ENCODE data around the gene BPI. TPM values are rescaled to one million over a fixed set of nuclear protein-coding genes. Genes with fewer than 3 reads are reported as not detected.

Gene BPI
- total RNA-seq, 6 experiments from 2014 or later: 0.26 to 1.3 (median 0.60) TPM; not detected in 2

GRCh38 chr20:38349856-38350255, 45.9 kb downstream of the BPI start:
- ATAC-seq: no peak
- Histone ChIP-seq H3K27ac (peak overlapping the region in 1 of 3 donors; percentile 96), H3K4me1 (peaks cover 0 to 73% (median 21%) of the 10 kb centered on the region in 4 donors), H3K4me3 (peak overlapping the region in 1 of 3 donors; percentile 5), H3K9me3 (no peaks in the 10 kb centered on the region), H3K36me3 (peaks cover 0 to 26% (median 6%) of the 10 kb centered on the region in 4 donors), H3K27me3 (no peaks in the 10 kb centered on the region)
- DNase-seq: no peak
- TF ChIP-seq, protein P1, sequence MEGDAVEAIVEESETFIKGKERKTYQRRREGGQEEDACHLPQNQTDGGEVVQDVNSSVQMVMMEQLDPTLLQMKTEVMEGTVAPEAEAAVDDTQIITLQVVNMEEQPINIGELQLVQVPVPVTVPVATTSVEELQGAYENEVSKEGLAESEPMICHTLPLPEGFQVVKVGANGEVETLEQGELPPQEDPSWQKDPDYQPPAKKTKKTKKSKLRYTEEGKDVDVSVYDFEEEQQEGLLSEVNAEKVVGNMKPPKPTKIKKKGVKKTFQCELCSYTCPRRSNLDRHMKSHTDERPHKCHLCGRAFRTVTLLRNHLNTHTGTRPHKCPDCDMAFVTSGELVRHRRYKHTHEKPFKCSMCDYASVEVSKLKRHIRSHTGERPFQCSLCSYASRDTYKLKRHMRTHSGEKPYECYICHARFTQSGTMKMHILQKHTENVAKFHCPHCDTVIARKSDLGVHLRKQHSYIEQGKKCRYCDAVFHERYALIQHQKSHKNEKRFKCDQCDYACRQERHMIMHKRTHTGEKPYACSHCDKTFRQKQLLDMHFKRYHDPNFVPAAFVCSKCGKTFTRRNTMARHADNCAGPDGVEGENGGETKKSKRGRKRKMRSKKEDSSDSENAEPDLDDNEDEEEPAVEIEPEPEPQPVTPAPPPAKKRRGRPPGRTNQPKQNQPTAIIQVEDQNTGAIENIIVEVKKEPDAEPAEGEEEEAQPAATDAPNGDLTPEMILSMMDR (IDR thresholded peaks at IDR 0.05): no peak
- no peak for TF ChIP-seq POLR2A (IDR thresholded peaks at IDR 0.05)
- intact Hi-C loops (cut with DNase I): no loop called here
- WGBS (ENCODE audit: insufficient coverage, low coverage, low lambda C conversion rate, missing lambda C conversion rate): 62% methylated on average over 5 of the region's 5 CpGs

DNA sequence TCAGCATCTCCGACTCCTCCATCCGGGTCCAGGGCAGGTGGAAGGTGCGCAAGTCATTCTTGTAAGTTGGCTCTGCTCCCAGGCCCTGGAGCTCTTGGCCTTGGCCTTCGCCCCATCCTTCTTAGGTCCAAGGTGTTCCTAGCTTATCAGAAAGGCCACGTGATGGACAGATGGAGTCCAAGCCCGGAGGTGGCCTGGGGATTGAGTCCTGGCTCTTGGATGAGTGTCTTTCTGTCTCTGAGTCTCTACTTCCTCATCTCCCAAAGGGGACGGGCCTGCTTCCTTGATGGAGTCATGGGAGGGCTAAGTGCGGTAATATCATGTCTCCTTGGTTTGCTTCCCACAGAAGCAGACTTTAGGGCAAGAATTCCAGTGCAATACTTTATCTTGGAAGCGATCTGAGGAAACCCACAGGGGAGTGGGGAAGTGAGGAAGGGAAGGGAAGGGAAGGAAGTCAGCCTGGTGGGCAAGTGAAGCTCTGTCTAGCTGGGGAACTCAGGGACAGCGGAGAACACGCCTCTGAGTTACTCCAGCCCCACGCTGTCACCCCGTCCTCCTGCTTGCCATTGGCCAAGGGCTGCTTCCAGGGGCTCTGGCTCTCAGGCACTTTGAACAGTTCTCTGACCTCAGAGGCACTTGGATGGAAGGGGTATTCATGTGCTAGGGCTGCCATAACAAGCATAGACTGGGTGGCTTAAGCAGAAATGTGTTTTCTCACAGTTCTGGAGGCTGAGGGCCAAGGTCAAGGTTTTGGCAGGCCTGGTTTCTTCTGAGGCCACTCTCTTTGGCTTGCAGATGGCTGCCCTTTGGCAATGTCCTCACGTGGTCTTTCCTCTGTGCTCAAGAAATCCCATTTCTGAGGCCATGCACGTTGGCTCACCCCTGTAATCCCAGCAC, 47.2 kb downstream of the BPI start:
- Histone ChIP-seq H3K27me3 (no peaks in the 10 kb centered on the region), H3K4me1 (peaks cover 0 to 71% (median 20%) of the 10 kb centered on the region in 4 donors), H3K9me3 (no peaks in the 10 kb centered on the region), H3K4me3 (no peak overlapping the region), H3K36me3 (peaks cover 0 to 26% (median 6%) of the 10 kb centered on the region in 4 donors), H3K27ac (peak overlapping the region in 1 of 3 donors; percentile 37)
- intact Hi-C loops (cut with DNase I): no loop called here
- TF ChIP-seq POLR2A (IDR thresholded peaks at IDR 0.05): no peak
- TF ChIP-seq, protein P1 (IDR thresholded peaks at IDR 0.05): no peak
- WGBS (ENCODE audit: insufficient coverage, low coverage, low lambda C conversion rate, missing lambda C conversion rate): 46% methylated on average over 11 of the region's 15 CpGs
- DNase-seq (peak in 2 of 3 donors; percentile 58 to 62), ATAC-seq (no peak)

DNA sequence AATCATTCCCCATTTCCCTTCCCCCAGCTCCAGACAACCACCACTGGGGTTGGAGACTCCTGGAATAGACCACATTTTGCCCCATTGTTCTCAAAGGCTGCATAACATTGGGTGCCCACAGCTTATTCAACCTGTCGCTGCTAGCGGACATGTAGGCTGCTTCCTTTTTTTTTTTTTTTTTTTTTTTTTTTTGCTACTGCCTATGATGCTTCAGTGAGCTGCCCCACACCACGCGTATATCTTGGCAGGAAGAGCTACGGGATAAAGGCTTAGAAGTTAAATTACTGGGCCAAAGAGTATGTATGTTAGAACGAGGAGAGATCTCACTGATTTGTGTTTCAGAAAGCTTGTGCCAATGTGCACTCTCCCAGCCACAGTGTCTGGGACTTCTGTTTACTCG, 49.4 kb downstream of the BPI start:
- intact Hi-C loops (cut with DNase I): no loop called here
- no peak for DNase-seq
- WGBS (ENCODE audit: insufficient coverage, low coverage, low lambda C conversion rate, missing lambda C conversion rate): 16% methylated on average over 7 of the region's 7 CpGs
- ATAC-seq: no peak
- Histone ChIP-seq H3K27ac (peak overlapping the region in 2 of 3 donors; percentile 32 to 81), H3K4me3 (no peak overlapping the region), H3K4me1 (peaks cover 0 to 89% (median 30%) of the 10 kb centered on the region in 4 donors), H3K27me3 (no peaks in the 10 kb centered on the region), H3K9me3 (no peaks in the 10 kb centered on the region), H3K36me3 (peaks cover 0 to 46% (median 18%) of the 10 kb centered on the region in 4 donors)
- TF ChIP-seq, protein P1 (IDR thresholded peaks at IDR 0.05): no peak
- no peak for TF ChIP-seq POLR2A (IDR thresholded peaks at IDR 0.05)

- Histone ChIP-seq H3K4me1 (peaks cover 0 to 80% (median 29%) of the 10 kb centered on the region in 4 donors), H3K4me3 (no peak overlapping the region), H3K36me3 (peaks cover 0 to 51% (median 21%) of the 10 kb centered on the region in 4 donors), H3K27me3 (no peaks in the 10 kb centered on the region), H3K27ac (peak overlapping the region; percentile 32 to 81 (median 68)), H3K9me3 (no peaks in the 10 kb centered on the region)
- ATAC-seq (no peak), DNase-seq (no peak)
- TF ChIP-seq, protein P1 (IDR thresholded peaks at IDR 0.05): no peak
- TF ChIP-seq POLR2A (IDR thresholded peaks at IDR 0.05): peak; percentile 27
- intact Hi-C loops (cut with DNase I): no loop called here
- 61% methylated on average over 3 of the region's 10 CpGs for WGBS (ENCODE audit: insufficient coverage, low coverage, low lambda C conversion rate, missing lambda C conversion rate)
Measured at GRCh38 chr20:38354227-38354626, 50.3 kb downstream of the BPI start.
